Measurements from ENCODE around the gene MYH13.
A peak's percentile ranks its signal among the peaks of the same experiment; 100 is the strongest.

The MYH13 gene

GRCh38 chr17:10368561-10368960 lies 4.2 kb downstream of the MYH13 start:
- Histone ChIP-seq H2AFZ (ENCODE audit: low read length) (no peak overlapping the region), H3F3A (ENCODE audit: insufficient read depth, low read length) (no peaks in the 10 kb centered on the region), H3K9me2 (replicated peaks; ENCODE audit: insufficient read depth, low read length) (no peaks in the 10 kb centered on the region), H4K20me1 (ENCODE audit: insufficient read depth, low read length) (no peaks in the 10 kb centered on the region), H3K4me1 (ENCODE audit: low read length) (no peaks in the 10 kb centered on the region), H3K36me3 (replicated peaks; ENCODE audit: insufficient read depth, low read length) (no peaks in the 10 kb centered on the region), H3K9ac (ENCODE audit: low read length) (no peak overlapping the region), H3K4me2 (ENCODE audit: low read depth, low read length) (no peak overlapping the region), H3K4me3 (ENCODE audit: low read length) (no peak overlapping the region), H3K27ac (ENCODE audit: low read length) (no peak overlapping the region), H3K27me3 (replicated peaks; ENCODE audit: insufficient read depth, low read length) (no peaks in the 10 kb centered on the region), H3K9me3 (replicated peaks; ENCODE audit: insufficient read depth, low read length) (no peaks in the 10 kb centered on the region), H3K79me2 (ENCODE audit: low read length) (no peaks in the 10 kb centered on the region)
- TF ChIP-seq CTCF (IDR thresholded peaks at IDR 0.05; ENCODE audit: low read length) (no peak), EZH2phosphoT487 (IDR thresholded peaks at IDR 0.05; ENCODE audit: low read length) (no peak), EZH2 (optimal IDR thresholded peaks at IDR 0.05; ENCODE audit: low read depth, low read length) (no peak)
- no peak for DNase-seq

DNA sequence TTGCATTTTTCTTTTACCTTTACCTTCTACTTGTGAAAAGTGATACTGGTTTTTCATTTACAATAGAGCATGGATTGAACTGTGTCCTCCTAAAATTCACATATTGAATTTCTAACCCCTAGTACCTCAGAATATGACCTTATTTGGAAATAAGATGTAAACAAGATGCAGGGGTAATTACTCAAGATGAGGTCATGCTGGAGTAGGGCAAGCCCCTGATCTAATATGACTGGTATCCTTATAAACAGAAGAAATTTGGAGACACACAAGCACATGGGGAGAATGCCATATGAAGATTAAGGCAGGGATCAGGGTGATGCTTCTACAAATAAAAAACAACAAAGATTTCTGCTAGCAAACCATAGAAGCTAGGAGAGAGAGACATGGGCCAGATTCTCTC lies 12.2 kb downstream of the MYH13 start:
- H3K9me2 ChIP-seq (replicated peaks; ENCODE audit: insufficient read depth, low read length): no peaks in the 10 kb centered on the region
- no peak overlapping the region for H3K9ac ChIP-seq (ENCODE audit: low read length)
- no peak for TF ChIP-seq CTCF (IDR thresholded peaks at IDR 0.05; ENCODE audit: low read length)
- no peak for TF ChIP-seq EZH2phosphoT487 (IDR thresholded peaks at IDR 0.05; ENCODE audit: low read length)
- TF ChIP-seq EZH2 (optimal IDR thresholded peaks at IDR 0.05; ENCODE audit: low read depth, low read length): no peak
- H4K20me1 ChIP-seq (ENCODE audit: insufficient read depth, low read length): no peaks in the 10 kb centered on the region
- H3K27ac ChIP-seq (ENCODE audit: low read length): no peak overlapping the region
- H2AFZ ChIP-seq (ENCODE audit: low read length): no peak overlapping the region
- H3K27me3 ChIP-seq (replicated peaks; ENCODE audit: insufficient read depth, low read length): no peaks in the 10 kb centered on the region
- no peak overlapping the region for H3K4me3 ChIP-seq (ENCODE audit: low read length)
- no peaks in the 10 kb centered on the region for H3F3A ChIP-seq (ENCODE audit: insufficient read depth, low read length)
- no peak for DNase-seq
- no peaks in the 10 kb centered on the region for H3K9me3 ChIP-seq (replicated peaks; ENCODE audit: insufficient read depth, low read length)
- H3K4me2 ChIP-seq (ENCODE audit: low read depth, low read length): no peak overlapping the region
- no peaks in the 10 kb centered on the region for H3K36me3 ChIP-seq (replicated peaks; ENCODE audit: insufficient read depth, low read length)
- H3K79me2 ChIP-seq (ENCODE audit: low read length): no peaks in the 10 kb centered on the region
- H3K4me1 ChIP-seq (ENCODE audit: low read length): no peaks in the 10 kb centered on the region

DNA sequence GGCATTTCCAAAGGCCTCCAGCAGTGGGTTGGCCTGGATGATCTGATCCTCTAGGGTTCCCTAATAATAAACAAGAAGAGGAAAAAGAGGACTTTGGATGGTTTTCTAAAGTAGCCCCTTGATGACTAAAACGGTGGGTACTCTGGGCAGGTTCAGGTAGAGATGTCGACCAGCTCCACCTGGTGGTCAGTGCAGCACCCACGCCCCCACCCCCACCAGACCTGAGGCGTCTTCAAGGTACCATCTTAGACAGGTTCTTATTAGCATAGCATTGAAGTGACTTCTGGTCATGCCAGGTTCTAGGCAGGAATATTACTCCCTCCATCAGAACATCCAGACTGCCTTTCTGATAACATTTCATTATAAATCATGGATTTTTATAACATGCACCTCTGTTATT lies 15.0 kb downstream of the MYH13 start:
- Histone ChIP-seq H3K4me1 (ENCODE audit: low read length) (no peaks in the 10 kb centered on the region), H2AFZ (ENCODE audit: low read length) (no peak overlapping the region), H3K4me2 (ENCODE audit: low read depth, low read length) (no peak overlapping the region), H3K27me3 (replicated peaks; ENCODE audit: insufficient read depth, low read length) (no peaks in the 10 kb centered on the region), H3F3A (ENCODE audit: insufficient read depth, low read length) (no peaks in the 10 kb centered on the region), H3K9ac (ENCODE audit: low read length) (no peak overlapping the region), H4K20me1 (ENCODE audit: insufficient read depth, low read length) (no peaks in the 10 kb centered on the region), H3K9me3 (replicated peaks; ENCODE audit: insufficient read depth, low read length) (no peaks in the 10 kb centered on the region), H3K27ac (ENCODE audit: low read length) (no peak overlapping the region), H3K36me3 (replicated peaks; ENCODE audit: insufficient read depth, low read length) (no peaks in the 10 kb centered on the region), H3K9me2 (replicated peaks; ENCODE audit: insufficient read depth, low read length) (no peaks in the 10 kb centered on the region), H3K79me2 (ENCODE audit: low read length) (no peaks in the 10 kb centered on the region), H3K4me3 (ENCODE audit: low read length) (no peak overlapping the region)
- TF ChIP-seq CTCF (IDR thresholded peaks at IDR 0.05; ENCODE audit: low read length) (peak; percentile 45), EZH2 (optimal IDR thresholded peaks at IDR 0.05; ENCODE audit: low read depth, low read length) (no peak)
- DNase-seq: peak; percentile 10
